ENCODE measurements around the gene SLC27A1. TPM values are rescaled to one million over a fixed set of nuclear protein-coding genes. Genes with fewer than 3 reads are reported as not detected.
"Not testable (repeated sequence)": the region's sequence is repeated elsewhere in the genome, so short reads cannot be mapped to it uniquely, and the experiment has no call there.

The SLC27A1 gene
- polyA plus RNA-seq, 2 donors = 5.4 to 8.7 TPM

DNA sequence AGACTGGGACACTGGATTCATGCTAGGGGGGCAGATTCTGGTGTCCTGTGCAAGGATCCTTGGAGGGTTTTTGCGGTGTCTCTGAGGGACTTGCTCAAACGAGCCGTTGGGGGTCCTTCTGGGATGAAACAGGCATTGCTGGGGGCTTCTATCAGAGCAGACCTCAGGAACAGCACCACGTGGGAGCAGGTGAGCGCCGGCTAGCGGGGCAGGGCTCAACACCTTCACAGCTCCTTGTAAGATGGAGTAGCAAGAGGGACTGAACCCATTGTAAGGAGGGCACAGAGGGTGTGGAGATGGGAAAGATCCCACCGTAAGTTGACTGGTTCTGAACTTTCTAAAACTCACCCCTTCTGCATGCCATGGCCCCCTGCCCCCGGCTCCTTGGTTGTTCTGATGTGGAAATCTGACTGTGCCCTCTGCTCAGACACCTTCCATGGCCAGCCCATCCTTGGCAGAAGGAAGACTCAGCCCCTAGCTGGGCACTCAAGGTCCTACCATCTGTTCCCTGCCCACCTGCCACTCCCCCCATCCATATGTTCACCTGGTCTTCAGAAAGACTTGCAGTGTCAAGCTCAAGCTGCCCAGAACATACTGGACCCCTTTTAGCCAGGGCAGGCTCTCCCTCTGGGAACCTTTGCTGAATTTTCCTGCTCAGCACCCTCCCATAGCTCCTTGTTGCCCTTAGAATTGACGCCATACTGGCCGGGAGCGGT is 1.2 kb downstream of the SLC27A1 start:
- Histone ChIP-seq H3K27ac (ENCODE audit: low read depth in 2 of 2, low read length in 1 of 2) (peak overlapping the region in 1 of 2 donors; percentile 16), H3K36me3 (ENCODE audit: control insufficient read depth in 2 of 2, insufficient read depth in 2 of 2, low read length in 1 of 2) (no peaks in the 10 kb centered on the region), H3K9me3 (ENCODE audit: control insufficient read depth in 2 of 2, insufficient read depth in 1 of 2, low read depth in 1 of 2, low read length in 1 of 2) (no peaks in the 10 kb centered on the region), H3K27me3 (ENCODE audit: control insufficient read depth in 1 of 2, insufficient read depth in 2 of 2, low read length in 2 of 2) (no peaks in the 10 kb centered on the region), H3K4me3 (ENCODE audit: low read depth in 1 of 2, low read length in 2 of 2) (peak overlapping the region in 1 of 2 donors; percentile 58), H3K4me1 (ENCODE audit: control insufficient read depth in 2 of 2, insufficient read depth in 2 of 2, low read length in 1 of 2) (peaks cover 0 to 14% of the 10 kb centered on the region in 2 donors)
- 54 to 55% methylated on average over 12 of the region's 12 CpGs for WGBS, 2 donors

DNA sequence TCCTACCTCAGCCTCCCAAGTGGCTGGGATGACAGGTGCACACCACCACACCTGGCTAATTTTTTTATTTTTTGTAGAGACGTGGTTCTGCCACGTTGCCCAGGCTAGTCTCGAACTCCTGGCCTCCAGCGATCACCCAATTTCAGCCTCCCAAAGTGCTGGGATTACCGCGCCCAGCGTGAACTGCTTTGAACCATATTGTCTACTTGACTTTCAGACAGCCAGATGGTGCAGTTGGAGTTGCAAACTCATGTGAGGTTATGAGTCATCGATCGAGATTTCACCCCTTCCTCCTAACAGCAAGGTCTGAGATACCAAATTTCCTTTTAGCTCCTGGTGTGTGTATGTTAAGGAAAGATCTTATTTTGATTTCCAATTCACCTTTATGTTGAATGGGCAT is 2.7 kb downstream of the SLC27A1 start:
- no peaks in the 10 kb centered on the region for H3K36me3 ChIP-seq (ENCODE audit: control insufficient read depth in 2 of 2, insufficient read depth in 2 of 2, low read length in 1 of 2)
- WGBS, 2 donors = 76 to 84% methylated on average over 9 of the region's 9 CpGs
- no peak overlapping the region for H3K27ac ChIP-seq (ENCODE audit: low read depth in 2 of 2, low read length in 1 of 2)

DNA sequence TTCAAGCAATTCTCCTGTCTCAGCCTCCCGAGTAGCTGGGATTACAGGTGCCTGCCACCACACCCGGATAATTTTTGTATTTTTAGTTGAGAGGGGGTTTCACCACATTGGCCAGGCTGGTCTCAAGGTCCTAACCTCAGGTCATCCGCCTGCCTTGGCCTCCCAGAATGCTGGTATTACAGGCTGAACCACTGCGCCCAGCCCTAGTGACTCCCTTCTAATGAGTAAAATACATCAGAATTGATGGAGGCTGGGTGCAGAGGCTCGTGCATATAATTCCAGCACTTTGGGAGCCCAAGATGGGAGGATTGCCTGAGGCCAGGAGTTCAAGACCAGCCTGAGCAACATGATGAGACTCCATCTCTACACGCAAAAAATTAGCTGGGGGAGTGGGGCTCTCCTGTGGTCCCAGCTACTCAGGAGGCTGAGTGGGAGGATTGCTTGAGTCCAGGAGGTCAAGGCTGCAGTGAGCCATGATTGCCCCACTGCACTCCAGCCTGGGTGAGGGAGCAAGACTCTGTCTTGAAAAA is 4.8 kb downstream of the SLC27A1 start:
- H3K4me1 ChIP-seq (ENCODE audit: control insufficient read depth in 2 of 2, insufficient read depth in 2 of 2, low read length in 1 of 2); H3K9me3 ChIP-seq (ENCODE audit: control insufficient read depth in 2 of 2, insufficient read depth in 1 of 2, low read depth in 1 of 2, low read length in 1 of 2); H3K36me3 ChIP-seq (ENCODE audit: control insufficient read depth in 2 of 2, insufficient read depth in 2 of 2, low read length in 1 of 2); H3K27me3 ChIP-seq (ENCODE audit: control insufficient read depth in 1 of 2, insufficient read depth in 2 of 2, low read length in 2 of 2); H3K4me3 ChIP-seq (ENCODE audit: low read depth in 1 of 2, low read length in 2 of 2): not testable (repeated sequence)
- WGBS, 2 donors = 79 to 84% methylated on average over 6 of the region's 6 CpGs
- H3K27ac ChIP-seq (ENCODE audit: low read depth in 2 of 2, low read length in 1 of 2) = peak overlapping the region in 1 of 2 donors; percentile 15

More for the DNA sequence above, 2.7 kb downstream of the SLC27A1 start:
- Histone ChIP-seq H3K27me3 (ENCODE audit: control insufficient read depth in 1 of 2, insufficient read depth in 2 of 2, low read length in 2 of 2) (no peaks in the 10 kb centered on the region), H3K4me1 (ENCODE audit: control insufficient read depth in 2 of 2, insufficient read depth in 2 of 2, low read length in 1 of 2) (peaks cover 0 to 14% of the 10 kb centered on the region in 2 donors), H3K4me3 (ENCODE audit: low read depth in 1 of 2, low read length in 2 of 2) (no peak overlapping the region), H3K9me3 (ENCODE audit: control insufficient read depth in 2 of 2, insufficient read depth in 1 of 2, low read depth in 1 of 2, low read length in 1 of 2) (no peaks in the 10 kb centered on the region)

DNA sequence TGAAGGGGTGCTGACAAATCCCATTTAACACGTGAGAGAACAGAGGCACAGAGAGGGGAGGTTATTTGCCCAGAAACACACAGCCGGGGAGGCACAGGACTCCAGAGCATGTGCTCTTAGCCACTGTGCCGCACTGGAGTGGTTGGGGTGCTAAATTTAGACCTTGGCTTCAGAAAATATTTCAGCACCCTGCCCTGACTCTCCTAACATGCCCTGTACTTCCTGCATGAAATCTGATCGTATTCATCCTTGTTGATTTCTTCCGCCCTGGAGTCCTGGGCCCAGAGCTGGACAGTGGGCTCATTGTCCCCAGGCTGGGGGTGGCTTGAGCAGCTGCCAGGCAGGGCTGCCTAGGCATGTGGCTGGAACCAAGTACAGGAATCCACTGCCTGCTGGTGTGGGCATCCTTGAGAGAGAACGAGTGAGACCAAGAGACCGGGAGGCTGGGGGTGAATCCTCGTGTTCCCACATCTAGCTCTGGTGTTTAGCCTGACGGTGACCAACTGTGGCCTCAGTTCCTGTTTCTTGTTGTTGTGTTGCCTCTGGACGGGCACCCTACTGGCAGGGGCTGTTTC is 5.3 kb downstream of the SLC27A1 start:
- no peaks in the 10 kb centered on the region for H3K9me3 ChIP-seq (ENCODE audit: control insufficient read depth in 2 of 2, insufficient read depth in 1 of 2, low read depth in 1 of 2, low read length in 1 of 2)
- WGBS, 2 donors = 54 to 60% methylated on average over 10 of the region's 10 CpGs
- H3K4me3 ChIP-seq (ENCODE audit: low read depth in 1 of 2, low read length in 2 of 2) = no peak overlapping the region
- no peak overlapping the region for H3K27ac ChIP-seq (ENCODE audit: low read depth in 2 of 2, low read length in 1 of 2)
- H3K36me3 ChIP-seq (ENCODE audit: control insufficient read depth in 2 of 2, insufficient read depth in 2 of 2, low read length in 1 of 2) = no peaks in the 10 kb centered on the region
- H3K4me1 ChIP-seq (ENCODE audit: control insufficient read depth in 2 of 2, insufficient read depth in 2 of 2, low read length in 1 of 2) = peaks cover 0 to 4% of the 10 kb centered on the region in 2 donors
- no peaks in the 10 kb centered on the region for H3K27me3 ChIP-seq (ENCODE audit: control insufficient read depth in 1 of 2, insufficient read depth in 2 of 2, low read length in 2 of 2)

DNA sequence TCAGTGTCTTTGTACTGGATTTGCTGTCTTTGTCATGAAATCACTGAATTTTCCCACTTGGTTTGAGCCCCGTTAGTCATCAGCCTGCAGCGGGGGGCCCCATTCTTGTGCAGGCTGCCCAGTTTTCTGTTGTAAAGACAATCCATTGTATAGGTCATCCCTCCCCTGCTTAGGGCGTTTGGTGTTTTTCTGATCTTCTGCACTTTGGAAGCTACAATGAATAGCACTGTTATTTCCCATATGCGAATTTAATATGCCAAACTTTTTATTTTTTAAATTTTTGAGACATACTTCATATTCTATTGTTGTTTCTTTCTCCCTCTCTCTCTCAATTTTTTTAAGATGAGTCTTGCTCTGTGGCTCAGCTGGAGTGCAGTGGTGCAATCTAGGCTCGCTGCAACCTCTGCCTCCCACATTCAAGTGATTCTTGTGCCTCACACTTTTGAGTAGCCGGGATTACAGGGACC is 9.0 kb downstream of the SLC27A1 start:
- Histone ChIP-seq H3K27ac (ENCODE audit: low read depth in 2 of 2, low read length in 1 of 2) (no peak overlapping the region), H3K4me1 (ENCODE audit: control insufficient read depth in 2 of 2, insufficient read depth in 2 of 2, low read length in 1 of 2) (no peaks in the 10 kb centered on the region), H3K27me3 (ENCODE audit: control insufficient read depth in 1 of 2, insufficient read depth in 2 of 2, low read length in 2 of 2) (no peaks in the 10 kb centered on the region), H3K36me3 (ENCODE audit: control insufficient read depth in 2 of 2, insufficient read depth in 2 of 2, low read length in 1 of 2) (no peaks in the 10 kb centered on the region), H3K9me3 (ENCODE audit: control insufficient read depth in 2 of 2, insufficient read depth in 1 of 2, low read depth in 1 of 2, low read length in 1 of 2) (no peaks in the 10 kb centered on the region), H3K4me3 (ENCODE audit: low read depth in 1 of 2, low read length in 2 of 2) (no peak overlapping the region)
- 72 to 73% methylated on average over 6 of the region's 6 CpGs for WGBS, 2 donors

DNA sequence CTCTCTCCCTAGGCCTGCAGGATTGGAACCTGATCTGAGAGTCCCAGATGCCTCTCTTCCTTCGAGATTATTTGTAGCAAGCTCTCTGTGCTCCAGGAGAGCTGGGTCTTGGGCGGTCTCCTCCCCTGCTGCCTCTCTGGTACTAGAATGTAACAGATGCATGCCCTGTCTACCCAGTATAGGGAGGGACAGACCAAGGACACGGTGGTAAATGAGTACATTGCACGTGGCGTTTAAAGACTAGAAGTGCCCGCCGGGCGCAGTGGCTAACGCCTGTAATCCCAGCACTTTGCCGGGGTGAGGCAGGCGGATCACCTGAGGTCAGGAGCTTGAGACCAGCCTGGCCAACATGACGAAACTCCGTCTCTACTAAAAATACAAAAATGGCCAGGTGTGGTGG is 11.7 kb downstream of the SLC27A1 start:
- H3K4me3 ChIP-seq (ENCODE audit: low read depth in 1 of 2, low read length in 2 of 2) = no peak overlapping the region
- H3K4me1 ChIP-seq (ENCODE audit: control insufficient read depth in 2 of 2, insufficient read depth in 2 of 2, low read length in 1 of 2) = no peaks in the 10 kb centered on the region
- H3K9me3 ChIP-seq (ENCODE audit: control insufficient read depth in 2 of 2, insufficient read depth in 1 of 2, low read depth in 1 of 2, low read length in 1 of 2) = no peaks in the 10 kb centered on the region
- H3K36me3 ChIP-seq (ENCODE audit: control insufficient read depth in 2 of 2, insufficient read depth in 2 of 2, low read length in 1 of 2) = peaks cover 0 to 1% of the 10 kb centered on the region in 2 donors
- H3K27me3 ChIP-seq (ENCODE audit: control insufficient read depth in 1 of 2, insufficient read depth in 2 of 2, low read length in 2 of 2) = no peaks in the 10 kb centered on the region
- no peak overlapping the region for H3K27ac ChIP-seq (ENCODE audit: low read depth in 2 of 2, low read length in 1 of 2)
- WGBS, 2 donors = 86 to 87% methylated on average over 13 of the region's 13 CpGs

DNA sequence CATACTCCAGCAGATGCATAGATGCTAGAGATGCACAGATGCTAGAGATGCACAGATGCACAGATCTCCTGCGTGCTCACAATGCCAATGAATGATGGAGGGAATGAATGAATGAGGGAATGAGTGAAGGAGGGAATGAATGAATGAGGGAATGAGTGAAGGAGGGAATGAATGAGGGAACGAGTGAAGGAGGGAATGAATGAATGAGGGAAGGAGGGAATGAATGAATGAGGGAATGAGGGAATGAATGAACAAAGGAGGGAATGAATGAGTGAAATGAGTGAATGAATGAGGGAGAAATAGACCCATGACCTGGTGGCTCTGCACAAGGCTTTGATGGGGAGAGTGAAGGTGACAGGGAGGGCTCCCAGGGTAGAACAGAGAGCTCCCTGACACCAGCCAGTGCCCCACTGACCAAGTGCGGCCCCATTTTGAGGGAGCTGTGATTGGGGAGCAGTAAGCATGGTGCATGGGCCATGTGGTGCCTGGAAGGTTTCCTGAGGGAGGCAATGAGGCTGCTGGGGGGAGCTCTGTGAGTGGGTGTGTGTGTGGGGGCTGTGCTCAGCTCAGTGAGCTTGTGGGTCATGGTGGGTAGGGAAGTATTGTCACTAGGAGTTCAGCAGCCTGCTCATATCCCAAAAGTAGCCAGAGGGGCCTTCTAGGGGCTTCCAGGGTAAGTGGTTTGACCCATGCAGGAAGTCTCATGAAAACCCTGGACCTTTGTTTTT is 12.7 kb downstream of the SLC27A1 start:
- no peak overlapping the region for H3K27ac ChIP-seq (ENCODE audit: low read depth in 2 of 2, low read length in 1 of 2)

DNA sequence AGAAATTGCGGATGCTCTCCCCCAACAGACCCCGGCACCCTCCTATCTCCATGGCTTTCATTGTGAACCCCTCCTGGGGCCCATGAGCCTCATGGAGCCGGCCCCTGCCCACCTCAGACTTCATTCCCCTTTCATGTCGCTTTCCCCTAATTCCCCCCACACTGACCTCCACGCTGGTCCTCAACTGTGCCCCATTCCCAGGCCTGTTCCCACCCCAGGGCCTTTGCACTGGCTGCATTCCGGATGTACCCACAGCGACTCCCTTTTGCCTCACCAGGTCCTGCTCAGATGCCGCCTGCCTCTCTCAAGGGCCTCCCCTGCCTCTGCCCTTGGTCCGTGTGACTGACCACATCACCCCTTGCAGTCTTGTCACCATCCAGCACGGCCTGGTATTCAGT is 13.3 kb downstream of the SLC27A1 start:
- H3K27me3 ChIP-seq (ENCODE audit: control insufficient read depth in 1 of 2, insufficient read depth in 2 of 2, low read length in 2 of 2) = no peaks in the 10 kb centered on the region
- H3K27ac ChIP-seq (ENCODE audit: low read depth in 2 of 2, low read length in 1 of 2) = no peak overlapping the region
- H3K9me3 ChIP-seq (ENCODE audit: control insufficient read depth in 2 of 2, insufficient read depth in 1 of 2, low read depth in 1 of 2, low read length in 1 of 2) = no peaks in the 10 kb centered on the region
- H3K4me1 ChIP-seq (ENCODE audit: control insufficient read depth in 2 of 2, insufficient read depth in 2 of 2, low read length in 1 of 2) = peaks cover 0 to 3% of the 10 kb centered on the region in 2 donors
- peaks cover 0 to 1% of the 10 kb centered on the region in 2 donors for H3K36me3 ChIP-seq (ENCODE audit: control insufficient read depth in 2 of 2, insufficient read depth in 2 of 2, low read length in 1 of 2)
- H3K4me3 ChIP-seq (ENCODE audit: low read depth in 1 of 2, low read length in 2 of 2) = no peak overlapping the region
- WGBS, 2 donors = 94 to 95% methylated on average over 10 of the region's 10 CpGs

More for the DNA sequence above, 12.7 kb downstream of the SLC27A1 start:
- WGBS, 2 donors = 81 to 83% methylated on average over 3 of the region's 3 CpGs
- Histone ChIP-seq H3K9me3 (ENCODE audit: control insufficient read depth in 2 of 2, insufficient read depth in 1 of 2, low read depth in 1 of 2, low read length in 1 of 2) (no peaks in the 10 kb centered on the region), H3K4me3 (ENCODE audit: low read depth in 1 of 2, low read length in 2 of 2) (no peak overlapping the region), H3K27me3 (ENCODE audit: control insufficient read depth in 1 of 2, insufficient read depth in 2 of 2, low read length in 2 of 2) (no peaks in the 10 kb centered on the region), H3K4me1 (ENCODE audit: control insufficient read depth in 2 of 2, insufficient read depth in 2 of 2, low read length in 1 of 2) (no peaks in the 10 kb centered on the region), H3K36me3 (ENCODE audit: control insufficient read depth in 2 of 2, insufficient read depth in 2 of 2, low read length in 1 of 2) (peaks cover 0 to 1% of the 10 kb centered on the region in 2 donors)

DNA sequence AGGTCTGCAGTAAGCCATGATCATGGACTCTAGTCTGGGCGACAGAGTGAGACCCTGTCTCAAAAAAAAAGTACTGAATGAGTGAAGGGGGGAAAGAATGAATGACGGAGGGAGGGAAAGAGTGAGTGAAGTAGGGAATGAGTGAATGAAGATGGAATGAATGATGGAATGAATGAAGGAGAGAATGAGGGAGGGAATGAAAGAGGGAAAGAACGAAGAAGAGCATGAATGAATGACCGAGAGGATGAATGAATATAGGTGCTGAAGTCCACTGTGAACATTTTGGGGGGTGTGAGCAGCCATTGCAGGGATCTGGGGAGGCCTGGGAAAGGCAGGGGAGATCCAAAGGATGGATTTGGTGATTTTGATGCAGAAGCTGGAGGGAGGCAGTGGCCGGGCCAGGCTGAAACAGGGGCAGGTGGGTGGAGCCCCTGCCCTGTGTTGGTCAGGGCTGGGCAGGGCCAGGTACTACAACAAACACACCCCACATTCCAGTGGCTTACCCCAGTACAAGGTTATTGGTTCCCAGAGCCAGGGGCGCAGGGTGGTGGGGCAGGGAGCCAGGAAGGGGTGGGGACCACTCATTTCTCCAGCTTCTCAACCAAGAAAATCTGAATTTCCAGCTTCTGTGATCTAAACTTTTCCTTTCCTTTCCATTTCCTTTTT is 14.3 kb downstream of the SLC27A1 start:
- no peak overlapping the region for H3K4me3 ChIP-seq (ENCODE audit: low read depth in 1 of 2, low read length in 2 of 2)
- H3K4me1 ChIP-seq (ENCODE audit: control insufficient read depth in 2 of 2, insufficient read depth in 2 of 2, low read length in 1 of 2) = peaks cover 0 to 5% of the 10 kb centered on the region in 2 donors
- no peak overlapping the region for H3K27ac ChIP-seq (ENCODE audit: low read depth in 2 of 2, low read length in 1 of 2)
- no peaks in the 10 kb centered on the region for H3K27me3 ChIP-seq (ENCODE audit: control insufficient read depth in 1 of 2, insufficient read depth in 2 of 2, low read length in 2 of 2)
- H3K36me3 ChIP-seq (ENCODE audit: control insufficient read depth in 2 of 2, insufficient read depth in 2 of 2, low read length in 1 of 2) = peaks cover 0 to 1% of the 10 kb centered on the region in 2 donors
- no peaks in the 10 kb centered on the region for H3K9me3 ChIP-seq (ENCODE audit: control insufficient read depth in 2 of 2, insufficient read depth in 1 of 2, low read depth in 1 of 2, low read length in 1 of 2)
- WGBS, 2 donors = 88 to 89% methylated on average over 5 to 6 of the region's 6 CpGs
